Measurements from ENCODE around the gene SLC25A22.

GRCh38 chr11:792535-792821, 5.6 kb downstream of the SLC25A22 start:
- no peak for TF ChIP-seq CTCF (IDR thresholded peaks at IDR 0.05)
- TF ChIP-seq POLR2A (IDR thresholded peaks at IDR 0.05) = no peak

All from body of pancreas (tissue), 4 donors.